ENCODE results near the gene STARD5.

The STARD5 gene

DNA sequence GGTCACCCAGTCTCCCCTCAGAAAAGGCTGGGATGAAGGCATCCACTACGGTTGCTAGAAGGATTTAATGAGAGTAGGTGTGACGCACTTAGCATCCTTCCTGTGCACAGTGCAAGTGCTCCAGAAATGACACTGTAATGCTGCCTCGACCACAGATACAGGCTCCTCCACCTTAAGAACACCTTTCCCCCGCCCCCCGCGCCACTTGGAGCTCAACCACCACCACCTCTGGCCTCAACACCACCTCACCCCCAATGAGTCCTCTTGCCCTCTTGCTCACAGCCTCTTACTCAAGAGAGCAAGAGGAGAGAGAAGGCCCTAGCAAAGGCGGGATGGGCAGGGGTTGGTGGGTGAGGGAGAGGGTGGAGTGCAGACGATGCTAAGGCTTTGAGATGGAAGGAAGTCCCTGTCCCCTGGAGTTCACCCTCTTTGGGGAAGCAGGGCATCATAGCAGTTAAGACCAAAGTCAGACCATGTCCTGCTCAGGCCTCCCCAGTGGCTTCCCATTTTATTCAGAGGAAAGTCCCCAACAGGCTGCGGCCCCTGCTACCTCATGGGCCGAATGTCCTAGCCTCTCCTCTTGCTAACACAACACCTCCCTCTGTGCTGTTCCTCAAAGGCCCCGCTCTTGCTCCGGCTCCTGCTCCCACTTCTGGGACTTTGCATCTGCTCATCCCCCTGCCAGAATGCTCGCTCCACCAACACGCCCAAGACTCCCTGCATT, 8.3 kb downstream of the STARD5 start:
- no peak for DNase-seq
- intact Hi-C loops (cut with DNase I): no loop called here

DNA sequence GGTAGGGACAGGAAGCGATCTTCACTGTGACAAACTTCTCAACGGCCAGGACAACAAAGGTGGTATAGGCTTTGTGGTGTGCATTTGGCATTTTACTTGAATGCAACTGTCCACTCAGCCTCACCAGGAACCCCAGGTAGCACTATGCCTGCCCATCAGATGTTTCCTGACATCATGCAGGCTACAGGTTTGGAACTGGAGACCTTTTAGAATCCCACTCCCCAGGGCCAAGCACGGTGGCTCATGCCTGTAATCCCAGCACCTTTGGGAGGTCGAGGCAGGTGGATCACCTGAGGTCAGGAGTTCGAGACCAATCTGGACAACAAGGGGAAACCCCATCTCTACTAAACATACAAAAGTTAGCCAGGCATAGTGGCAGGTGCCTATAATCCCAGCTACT, 9.6 kb downstream of the STARD5 start:
- intact Hi-C loops (cut with DNase I): no loop called here

DNA sequence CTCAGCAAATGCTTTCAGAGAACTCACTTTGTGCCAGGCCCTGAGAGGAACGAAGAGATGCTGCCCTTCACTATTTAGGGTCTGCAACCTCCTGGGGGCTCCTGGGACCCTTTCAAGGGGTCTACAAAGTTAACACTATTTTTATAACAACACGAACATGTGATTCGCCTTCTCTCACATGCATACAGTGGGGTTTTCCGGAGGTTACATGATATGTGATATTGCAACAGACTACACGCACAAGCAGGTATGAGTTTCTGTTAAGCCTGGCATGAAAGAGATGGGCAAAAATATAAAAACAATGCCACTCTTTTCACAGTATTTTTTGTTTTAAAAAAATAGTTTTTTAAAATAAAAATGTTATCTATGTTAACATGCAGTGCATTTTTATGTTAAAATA, 10.3 kb downstream of the STARD5 start:
- no peak for DNase-seq
- intact Hi-C loops (cut with DNase I): no loop called here

More for the DNA sequence above, 9.6 kb downstream of the STARD5 start:
- DNase-seq: no peak

DNA sequence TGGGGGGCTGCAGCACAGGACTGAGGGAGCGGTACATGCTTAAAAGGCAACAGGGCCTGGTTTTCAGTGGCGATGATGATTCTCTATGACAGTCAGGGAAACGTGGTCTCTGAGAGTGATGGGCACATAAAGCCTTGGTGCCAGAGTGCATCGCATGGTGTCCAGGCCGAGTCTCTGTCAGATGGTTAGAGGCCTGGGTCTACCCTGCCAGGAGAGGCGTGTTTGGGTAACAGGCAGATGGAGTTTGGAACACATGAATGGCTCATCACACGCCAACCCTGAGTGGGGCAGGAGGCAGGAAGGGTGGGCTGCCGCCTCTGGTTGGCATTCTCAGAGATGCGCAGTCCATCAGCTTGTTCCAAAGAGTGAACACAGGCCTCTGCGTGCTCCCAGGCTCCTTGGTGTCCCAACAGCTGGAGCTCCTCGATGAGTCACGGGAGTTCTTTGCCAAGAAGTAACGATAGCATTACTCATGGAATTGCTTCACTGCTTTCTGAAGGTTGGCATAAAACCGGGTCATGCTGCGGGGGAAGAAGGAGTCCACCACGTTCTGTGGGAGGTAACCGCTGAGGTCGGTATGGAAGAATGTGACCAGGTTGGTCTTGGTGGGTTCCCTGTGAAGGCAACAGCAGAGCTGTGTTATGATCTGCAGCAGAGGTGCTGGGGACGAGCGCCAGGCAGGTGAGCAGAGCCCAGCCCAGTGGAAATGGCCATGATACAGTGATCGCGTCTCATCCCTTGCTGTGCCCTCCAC, 11.0 kb downstream of the STARD5 start:
- DNase-seq: peak in 30 of 42 donors; percentile 29 to 84 (median 54)
- intact Hi-C loops (cut with DNase I): no loop called here

DNA sequence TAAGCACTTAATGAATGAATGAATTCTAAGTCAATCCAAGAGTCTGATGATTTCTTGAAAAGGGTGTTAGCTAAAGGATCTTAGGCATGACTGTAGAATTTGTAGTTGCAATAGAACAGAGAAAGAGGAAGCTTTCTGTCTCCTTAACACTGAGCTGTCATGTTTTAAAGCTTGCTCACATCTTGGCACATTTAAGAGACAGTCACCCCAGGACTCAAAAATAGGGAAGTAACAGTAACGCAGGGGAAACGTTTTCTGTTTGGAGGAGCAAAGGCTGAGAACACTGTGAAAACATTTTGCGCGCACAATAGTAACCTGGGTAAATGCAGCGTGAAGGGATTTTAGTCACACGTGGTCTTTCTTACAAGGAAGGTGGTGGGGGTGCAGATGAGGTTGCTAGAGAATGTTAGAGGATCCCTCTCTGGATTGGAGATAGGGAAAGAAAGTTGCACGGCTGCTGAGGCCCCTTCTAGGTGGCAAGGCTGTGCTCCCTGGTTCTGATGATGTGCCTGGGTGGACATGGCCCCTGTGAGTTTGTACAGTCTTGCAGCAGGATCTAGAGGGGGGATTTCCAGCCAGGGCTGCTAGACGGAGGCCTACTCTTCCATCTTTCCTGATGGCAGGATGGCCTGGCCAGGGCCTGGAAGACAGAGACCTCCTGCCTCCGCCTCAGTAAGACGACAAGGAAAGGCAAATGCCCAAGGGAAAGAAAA, 12.0 kb downstream of the STARD5 start:
- no peak for DNase-seq
- intact Hi-C loops (cut with DNase I): no loop called here

DNA sequence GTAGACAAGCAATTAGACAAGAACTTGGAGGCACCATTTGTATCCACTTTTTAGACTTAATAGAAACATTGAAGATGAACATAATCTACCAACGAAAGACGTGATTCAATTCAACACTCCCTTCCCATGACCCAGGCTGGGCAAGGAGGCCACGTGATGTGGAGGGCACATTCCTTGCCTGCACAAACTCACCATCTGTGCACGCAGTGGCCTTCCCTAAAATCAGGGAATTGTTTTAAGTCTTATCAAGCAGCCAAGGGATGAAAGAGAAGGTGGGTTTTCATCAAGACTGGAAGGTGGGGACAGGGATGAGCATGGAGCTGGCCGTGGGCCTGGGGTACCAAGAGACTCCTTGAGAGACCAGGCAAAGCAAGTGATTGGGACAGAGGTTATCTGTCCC, 13.5 kb downstream of the STARD5 start:
- DNase-seq: no peak

DNA sequence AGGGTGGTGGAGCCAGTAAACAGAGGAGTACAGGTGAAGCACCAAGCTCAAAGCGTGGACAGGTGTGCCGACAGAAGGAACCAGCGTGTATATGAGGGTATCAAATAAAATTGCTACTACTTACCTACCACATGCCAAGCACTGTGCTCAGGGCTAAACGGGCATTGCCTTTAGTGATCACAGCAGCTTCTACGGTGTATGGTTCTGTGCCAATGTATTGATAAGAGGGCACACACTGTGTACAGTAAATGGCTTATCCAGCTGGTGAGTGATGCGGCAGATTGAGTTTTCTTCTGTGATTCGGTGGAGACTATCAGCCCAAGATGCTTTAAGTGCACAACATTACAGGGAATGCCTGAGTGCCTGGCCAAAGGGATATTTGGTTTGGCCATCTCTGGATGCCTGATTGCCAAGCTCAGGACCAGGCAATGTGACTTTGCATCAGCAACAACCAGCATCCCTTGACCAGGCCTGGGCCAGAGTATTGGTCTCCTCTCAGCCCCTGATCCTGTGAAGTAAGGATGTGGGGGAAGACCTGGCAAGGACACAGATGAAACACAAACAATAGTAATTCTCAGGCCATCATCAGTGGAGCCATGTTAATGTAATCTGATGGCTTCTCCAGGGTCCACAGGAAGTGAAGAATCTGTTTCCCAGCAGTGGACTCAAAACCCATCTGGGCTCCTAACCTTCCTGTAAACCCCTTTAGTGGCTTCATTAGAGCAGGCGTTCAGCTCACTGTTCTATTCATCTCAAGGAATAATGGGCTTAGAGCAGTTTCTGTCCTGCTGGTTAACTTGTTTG, 14.1 kb downstream of the STARD5 start:
- DNase-seq: peak in 1 of 42 donors; percentile 14
- intact Hi-C loops (cut with DNase I): no loop called here

More for the DNA sequence above, 13.5 kb downstream of the STARD5 start:
- intact Hi-C loops (cut with DNase I): no loop called here

DNA sequence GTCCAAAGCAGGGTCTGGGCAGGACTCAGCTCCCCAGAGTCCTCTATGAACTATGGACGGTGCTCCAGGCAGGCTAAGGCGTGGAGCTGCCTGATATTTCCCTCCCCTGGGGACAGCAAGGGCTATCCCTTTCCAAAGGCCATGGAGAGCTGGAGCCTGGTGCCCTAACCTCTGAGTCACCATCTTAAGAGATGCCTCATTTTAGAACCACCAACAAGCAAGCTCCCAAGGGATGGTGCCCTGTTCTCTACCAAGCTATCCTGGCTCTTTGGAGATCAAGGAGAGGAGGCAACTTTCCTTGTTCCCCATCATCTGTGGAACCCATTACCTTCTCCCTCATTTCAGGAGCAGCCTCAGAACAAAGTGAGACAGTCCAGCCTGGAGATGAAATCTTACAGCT, 15.7 kb downstream of the STARD5 start:
- DNase-seq: no peak
- intact Hi-C loops (cut with DNase I): no loop called here

DNA sequence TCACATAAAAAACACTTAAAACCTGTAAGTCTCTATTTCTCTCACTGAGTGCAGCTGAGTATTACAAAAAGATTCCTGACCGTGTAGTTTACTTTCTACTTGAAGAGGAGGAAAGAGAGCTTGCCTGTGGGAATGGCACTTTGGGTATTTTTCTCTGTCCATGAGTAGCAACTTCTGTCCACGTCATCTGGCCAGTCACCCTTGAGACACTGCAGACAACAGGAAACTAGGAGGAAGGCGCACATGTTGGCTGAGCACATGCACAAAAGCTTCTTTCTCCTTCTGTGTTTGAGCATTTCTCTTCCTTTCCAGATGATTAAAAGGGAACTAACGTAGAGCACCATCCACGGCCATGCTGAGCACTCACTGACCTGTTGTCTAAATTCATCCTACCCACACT, 19.7 kb downstream of the STARD5 start:
- intact Hi-C loops (cut with DNase I): no loop called here
- DNase-seq: peak in 9 of 42 donors; percentile 30 to 54 (median 45)

DNA sequence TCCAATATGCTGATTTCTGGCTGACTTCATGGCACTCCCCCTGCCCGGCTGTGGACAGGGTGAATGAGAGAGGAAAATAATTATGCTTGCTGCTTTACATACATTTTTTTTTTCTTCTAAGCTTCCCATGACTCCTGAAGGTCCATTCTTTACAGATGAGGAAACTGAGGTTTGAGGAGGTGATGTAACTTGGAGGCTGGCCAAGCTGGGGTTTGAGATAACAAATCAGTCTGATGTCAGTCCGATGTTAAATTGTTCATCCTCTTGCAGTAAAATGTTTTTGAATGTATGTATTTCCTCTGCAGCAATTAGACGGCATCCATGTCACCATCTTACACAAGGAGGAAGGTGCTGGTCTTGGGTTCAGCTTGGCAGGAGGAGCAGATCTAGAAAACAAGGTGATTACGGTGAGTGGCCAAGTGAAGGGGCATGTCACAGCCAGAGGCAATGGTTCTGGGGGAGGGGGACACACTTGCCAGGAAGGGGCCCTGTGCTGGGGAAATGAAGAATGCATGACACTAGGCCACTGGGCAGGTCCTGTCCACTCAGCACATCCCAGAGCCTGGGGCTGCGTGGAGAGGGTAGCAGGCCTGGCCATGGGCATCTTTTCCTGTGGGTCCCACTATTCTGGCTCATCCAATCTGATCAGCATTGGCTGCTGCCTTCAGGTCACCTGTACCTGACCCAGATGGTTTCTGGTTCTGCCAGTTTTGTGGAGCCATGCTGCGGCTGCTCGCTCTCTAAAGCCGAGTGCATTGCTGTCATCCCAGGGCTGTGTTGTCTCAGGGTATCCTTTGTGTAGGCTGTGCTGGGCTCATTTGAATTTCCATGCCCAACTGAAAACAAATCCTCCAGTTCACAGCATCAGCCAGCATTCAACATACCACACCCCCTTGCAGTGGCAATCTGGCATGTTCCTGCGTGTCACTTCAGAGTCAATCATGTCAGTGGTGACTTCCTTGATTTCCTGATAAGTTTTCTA, 20.4 kb downstream of the STARD5 start:
- DNase-seq: peak in 1 of 42 donors; percentile 18
- intact Hi-C loops (cut with DNase I): no loop called here

DNA sequence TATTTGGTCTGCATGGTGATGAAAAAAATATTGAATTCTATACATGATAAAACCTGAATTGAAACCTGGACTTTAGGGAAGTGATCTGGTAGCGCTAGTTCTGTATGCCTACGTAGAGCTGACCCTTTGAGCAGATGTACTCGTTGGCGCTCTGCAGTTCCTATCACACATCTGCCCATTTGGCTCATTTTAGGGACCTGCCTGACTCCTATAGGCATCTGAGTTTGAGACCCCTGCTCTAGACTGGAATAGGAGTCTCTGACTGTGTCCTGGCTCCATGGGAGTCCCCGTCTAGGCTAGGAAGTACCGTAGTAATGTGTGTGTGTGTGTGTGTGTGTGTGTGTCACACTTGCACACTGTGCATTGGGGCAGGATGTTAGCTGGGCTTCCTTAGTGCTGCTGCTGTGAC, 21.2 kb downstream of the STARD5 start:
- intact Hi-C loops (cut with DNase I): no loop called here
- peak in 1 of 42 donors; percentile 27 for DNase-seq

DNA sequence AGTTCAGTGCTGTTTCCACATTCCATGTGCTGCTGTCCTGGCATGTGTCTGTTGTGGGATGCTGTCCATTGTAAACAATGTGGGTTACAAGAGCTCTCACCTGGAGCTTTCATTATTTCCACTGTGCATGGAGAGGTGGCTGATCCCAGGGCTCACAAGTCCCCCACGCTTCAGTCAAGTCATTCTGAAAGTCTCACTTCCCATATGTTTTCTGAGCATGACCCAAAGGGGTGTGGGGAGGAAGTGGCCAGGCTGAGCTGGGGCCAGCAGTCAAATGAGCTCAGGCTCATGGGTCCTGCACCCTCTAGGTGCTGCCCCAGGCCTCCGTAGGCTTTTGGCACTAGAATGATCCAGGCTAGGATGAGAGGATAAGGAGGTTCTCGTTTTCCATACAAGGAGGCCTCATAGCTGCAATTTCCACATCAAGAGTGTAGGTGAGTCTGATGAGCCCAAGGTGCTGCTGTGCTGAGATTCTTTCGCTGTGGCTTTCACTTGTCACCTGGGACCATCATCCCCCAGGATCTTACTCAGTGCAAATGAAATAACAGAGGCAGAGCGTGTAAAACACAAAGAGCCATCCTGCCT, 22.0 kb downstream of the STARD5 start:
- peak in 10 of 42 donors; percentile 33 to 53 (median 40) for DNase-seq
- intact Hi-C loops (cut with DNase I): no loop called here

DNA sequence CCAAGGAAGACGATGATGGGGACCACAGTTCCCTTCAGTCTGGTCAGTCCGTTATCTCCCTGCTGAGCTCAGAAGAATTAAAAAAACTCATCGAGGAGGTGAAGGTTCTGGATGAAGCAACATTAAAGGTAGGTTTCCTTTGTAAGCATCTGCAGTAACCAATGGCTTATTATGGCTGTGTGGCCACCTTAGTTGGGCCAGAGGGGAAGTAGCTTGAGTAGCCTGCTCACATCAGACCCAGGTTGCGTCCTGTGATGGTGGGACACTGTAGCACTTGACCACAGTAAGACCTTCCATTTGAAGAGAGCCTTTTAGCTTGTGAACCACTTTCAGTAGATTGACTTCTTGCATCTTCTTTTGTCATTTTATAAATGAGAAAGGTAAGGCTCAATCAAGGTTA, 22.6 kb downstream of the STARD5 start:
- intact Hi-C loops (cut with DNase I): no loop called here
- DNase-seq: no peak

DNA sequence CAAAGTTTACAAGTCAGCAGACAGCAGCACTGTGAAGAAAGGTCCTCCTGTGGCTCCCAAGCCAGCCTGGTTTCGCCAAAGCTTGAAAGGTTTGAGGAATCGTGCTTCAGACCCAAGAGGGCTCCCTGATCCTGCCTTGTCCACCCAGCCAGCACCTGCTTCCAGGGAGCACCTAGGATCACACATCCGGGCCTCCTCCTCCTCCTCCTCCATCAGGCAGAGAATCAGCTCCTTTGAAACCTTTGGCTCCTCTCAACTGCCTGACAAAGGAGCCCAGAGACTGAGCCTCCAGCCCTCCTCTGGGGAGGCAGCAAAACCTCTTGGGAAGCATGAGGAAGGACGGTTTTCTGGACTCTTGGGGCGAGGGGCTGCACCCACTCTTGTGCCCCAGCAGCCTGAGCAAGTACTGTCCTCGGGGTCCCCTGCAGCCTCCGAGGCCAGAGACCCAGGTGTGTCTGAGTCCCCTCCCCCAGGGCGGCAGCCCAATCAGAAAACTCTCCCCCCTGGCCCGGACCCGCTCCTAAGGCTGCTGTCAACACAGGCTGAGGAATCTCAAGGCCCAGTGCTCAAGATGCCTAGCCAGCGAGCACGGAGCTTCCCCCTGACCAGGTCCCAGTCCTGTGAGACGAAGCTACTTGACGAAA, 24.2 kb downstream of the STARD5 start:
- no peak for DNase-seq
- intact Hi-C loops (cut with DNase I): no loop called here

DNA sequence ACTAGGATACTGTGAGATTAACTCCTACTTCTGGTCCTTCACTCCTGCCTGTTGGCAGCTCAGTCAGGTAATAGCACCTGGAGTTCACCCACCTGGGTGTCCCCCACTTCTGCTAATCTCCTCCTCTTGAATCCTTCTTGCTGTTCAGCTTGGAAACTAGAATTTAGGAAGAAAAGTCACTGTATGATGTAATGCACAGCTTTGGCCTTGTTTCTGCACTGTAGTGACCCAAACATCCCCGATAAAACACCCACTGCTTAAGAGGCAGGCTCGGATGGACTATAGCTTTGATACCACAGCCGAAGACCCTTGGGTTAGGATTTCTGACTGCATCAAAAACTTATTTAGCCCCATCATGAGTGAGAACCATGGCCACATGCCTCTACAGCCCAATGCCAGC, 24.8 kb downstream of the STARD5 start:
- intact Hi-C loops (cut with DNase I): no loop called here
- DNase-seq: no peak

DNA sequence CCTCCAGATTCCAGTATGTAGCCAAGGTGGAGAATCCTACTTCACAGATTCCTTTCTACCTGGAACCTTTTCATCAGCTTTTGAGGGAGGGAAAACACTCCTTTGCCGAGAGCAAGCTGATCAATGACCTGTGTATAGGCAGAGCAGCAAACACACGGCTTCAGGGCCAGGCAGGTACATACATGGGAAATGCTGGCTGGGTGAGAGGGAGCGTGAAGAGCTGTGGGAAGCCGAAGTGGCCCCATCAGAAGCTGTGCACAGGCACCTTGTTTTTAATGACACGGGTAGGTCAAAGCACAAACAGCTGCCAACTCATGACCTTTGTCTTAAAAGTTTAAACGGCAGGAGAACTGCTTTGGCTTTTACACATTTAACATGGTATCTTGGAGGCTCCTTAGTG, 25.3 kb downstream of the STARD5 start:
- intact Hi-C loops (cut with DNase I): no loop called here
- DNase-seq: no peak

Measured in head of caudate nucleus (tissue), 42 donors.